A673 (cell line): ENCODE results near the gene BLOC1S4.

Source experiments
- CTCF ChIP-seq: fragments of 300-800, 200-600 bp; sonication (generic); conservative IDR thresholded peaks from 2 replicates; pipeline ENCODE4 v1.5.1; 2017; ENCODE audit warnings: low read depth, mild to moderate bottlenecking, antibody characterized with exemption, low read length, moderate library complexity, mixed read lengths
- EZH2 ChIP-seq: fragments of 200-600 bp; sonication (generic); IDR thresholded peaks from 2 replicates; pipeline ENCODE4 v1.6.1; 2017; ENCODE audit warnings: borderline replicate concordance, low read depth, mild to moderate bottlenecking, mixed read lengths, antibody characterized with exemption, low read length; ENCODE audit not compliant: poor library complexity, severe bottlenecking

- TF ChIP-seq CTCF (no peak), EZH2 (no peak)
These were observed 3.1 kb downstream of the BLOC1S4 start for GRCh38 chr4:6718932-6719610.
